ENCODE data around the gene ZBTB16.

DNA sequence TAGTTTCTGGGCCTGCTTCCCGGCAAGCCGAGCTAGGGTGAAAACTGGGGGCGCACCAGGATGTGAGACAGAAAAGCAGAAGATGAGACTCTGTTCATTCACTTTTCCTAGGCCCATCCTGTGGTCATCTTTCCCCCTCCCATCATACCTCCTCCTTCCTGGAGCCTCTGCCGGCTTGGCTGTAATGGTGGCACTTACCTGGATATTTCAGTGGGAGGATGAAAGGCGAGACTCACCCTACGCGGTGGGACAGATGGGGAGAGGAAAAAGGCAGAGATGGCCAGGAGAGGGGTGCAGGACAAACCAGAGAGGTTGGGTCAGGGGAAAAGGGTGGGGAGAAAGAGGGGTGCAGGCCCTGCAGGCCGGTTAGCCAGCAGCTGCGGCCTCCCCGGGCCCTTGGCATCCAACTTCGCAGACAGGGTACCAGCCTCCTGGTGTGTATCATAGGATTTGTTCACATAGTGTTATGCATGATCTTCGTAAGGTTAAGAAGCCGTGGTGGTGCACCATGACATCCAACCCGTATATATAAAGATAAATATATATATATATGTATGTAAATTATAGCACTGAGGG, 195.1 kb downstream of the ZBTB16 start:
- TF ChIP-seq TCF7 (IDR thresholded peaks at IDR 0.05; ENCODE audit: low read depth) (no peak), RXRA (CRISPR knock-in tag; IDR thresholded peaks at IDR 0.05) (no peak), PHF20 (CRISPR knock-in tag; IDR thresholded peaks at IDR 0.05) (no peak), ZFP41 (CRISPR knock-in tag; IDR thresholded peaks at IDR 0.05; ENCODE audit: borderline replicate concordance) (no peak), MYNN (CRISPR knock-in tag; IDR thresholded peaks at IDR 0.05; ENCODE audit: low read depth) (no peak)
- TF ChIP-seq, protein P1, sequence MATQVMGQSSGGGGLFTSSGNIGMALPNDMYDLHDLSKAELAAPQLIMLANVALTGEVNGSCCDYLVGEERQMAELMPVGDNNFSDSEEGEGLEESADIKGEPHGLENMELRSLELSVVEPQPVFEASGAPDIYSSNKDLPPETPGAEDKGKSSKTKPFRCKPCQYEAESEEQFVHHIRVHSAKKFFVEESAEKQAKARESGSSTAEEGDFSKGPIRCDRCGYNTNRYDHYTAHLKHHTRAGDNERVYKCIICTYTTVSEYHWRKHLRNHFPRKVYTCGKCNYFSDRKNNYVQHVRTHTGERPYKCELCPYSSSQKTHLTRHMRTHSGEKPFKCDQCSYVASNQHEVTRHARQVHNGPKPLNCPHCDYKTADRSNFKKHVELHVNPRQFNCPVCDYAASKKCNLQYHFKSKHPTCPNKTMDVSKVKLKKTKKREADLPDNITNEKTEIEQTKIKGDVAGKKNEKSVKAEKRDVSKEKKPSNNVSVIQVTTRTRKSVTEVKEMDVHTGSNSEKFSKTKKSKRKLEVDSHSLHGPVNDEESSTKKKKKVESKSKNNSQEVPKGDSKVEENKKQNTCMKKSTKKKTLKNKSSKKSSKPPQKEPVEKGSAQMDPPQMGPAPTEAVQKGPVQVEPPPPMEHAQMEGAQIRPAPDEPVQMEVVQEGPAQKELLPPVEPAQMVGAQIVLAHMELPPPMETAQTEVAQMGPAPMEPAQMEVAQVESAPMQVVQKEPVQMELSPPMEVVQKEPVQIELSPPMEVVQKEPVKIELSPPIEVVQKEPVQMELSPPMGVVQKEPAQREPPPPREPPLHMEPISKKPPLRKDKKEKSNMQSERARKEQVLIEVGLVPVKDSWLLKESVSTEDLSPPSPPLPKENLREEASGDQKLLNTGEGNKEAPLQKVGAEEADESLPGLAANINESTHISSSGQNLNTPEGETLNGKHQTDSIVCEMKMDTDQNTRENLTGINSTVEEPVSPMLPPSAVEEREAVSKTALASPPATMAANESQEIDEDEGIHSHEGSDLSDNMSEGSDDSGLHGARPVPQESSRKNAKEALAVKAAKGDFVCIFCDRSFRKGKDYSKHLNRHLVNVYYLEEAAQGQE (IDR thresholded peaks at IDR 0.05; ENCODE audit: borderline replicate concordance in 1 of 2, low read depth in 1 of 2, low read length in 2 of 2) = no peak
- TF ChIP-seq, protein P2, sequence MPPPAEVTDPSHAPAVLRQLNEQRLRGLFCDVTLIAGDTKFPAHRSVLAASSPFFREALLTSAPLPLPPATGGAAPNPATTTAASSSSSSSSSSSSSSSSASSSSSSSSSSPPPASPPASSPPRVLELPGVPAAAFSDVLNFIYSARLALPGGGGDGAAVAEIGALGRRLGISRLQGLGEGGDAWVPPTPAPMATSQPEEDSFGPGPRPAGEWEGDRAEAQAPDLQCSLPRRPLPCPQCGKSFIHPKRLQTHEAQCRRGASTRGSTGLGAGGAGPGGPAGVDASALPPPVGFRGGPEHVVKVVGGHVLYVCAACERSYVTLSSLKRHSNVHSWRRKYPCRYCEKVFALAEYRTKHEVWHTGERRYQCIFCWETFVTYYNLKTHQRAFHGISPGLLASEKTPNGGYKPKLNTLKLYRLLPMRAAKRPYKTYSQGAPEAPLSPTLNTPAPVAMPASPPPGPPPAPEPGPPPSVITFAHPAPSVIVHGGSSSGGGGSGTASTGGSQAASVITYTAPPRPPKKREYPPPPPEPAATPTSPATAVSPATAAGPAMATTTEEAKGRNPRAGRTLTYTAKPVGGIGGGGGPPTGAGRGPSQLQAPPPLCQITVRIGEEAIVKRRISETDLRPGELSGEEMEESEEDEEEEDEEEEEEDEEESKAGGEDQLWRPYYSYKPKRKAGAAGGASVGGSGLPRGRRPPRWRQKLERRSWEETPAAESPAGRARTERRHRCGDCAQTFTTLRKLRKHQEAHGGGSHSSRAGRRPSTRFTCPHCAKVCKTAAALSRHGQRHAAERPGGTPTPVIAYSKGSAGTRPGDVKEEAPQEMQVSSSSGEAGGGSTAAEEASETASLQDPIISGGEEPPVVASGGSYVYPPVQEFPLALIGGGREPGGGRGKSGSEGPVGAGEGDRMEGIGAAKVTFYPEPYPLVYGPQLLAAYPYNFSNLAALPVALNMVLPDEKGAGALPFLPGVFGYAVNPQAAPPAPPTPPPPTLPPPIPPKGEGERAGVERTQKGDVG (CRISPR knock-in tag; IDR thresholded peaks at IDR 0.05; ENCODE audit: borderline replicate concordance) = no peak

Measured in HepG2 (cell line).